BJ (cell line): ENCODE results near the gene TNIK. TPM values are rescaled to one million over a fixed set of nuclear protein-coding genes. Genes with fewer than 3 reads are reported as not detected.

Experiments
- CTCF ChIA-PET: fragments of 350-600 bp; formaldehyde crosslinking; extraction: SDS; loops from one replicate; lab custom pipeline; 2021; ENCODE audit warnings: antibody characterized with exemption, inconsistent platforms; lab: Yijun Ruan, JAX
- POLR2A ChIA-PET: fragments of 300-600 bp; sonication (Branson Sonifier 250); formaldehyde crosslinking; extraction: SDS; loops from one replicate; lab custom pipeline; 2021; ENCODE audit warnings: antibody characterized with exemption; lab: Charles Lee
- DNase-seq: peaks from one replicate; pipeline ENCODE4 v3.0.0-alpha.2; 2011; ENCODE audit warnings: low read depth
- H3K27me3 ChIP-seq: 2 replicates; pipeline ENCODE4 v1.6.0; 2011; ENCODE audit warnings: low read length; ENCODE audit not compliant: control insufficient read depth, insufficient read depth
- H3K36me3 ChIP-seq: 2 replicates; pipeline ENCODE4 v1.5.1; 2011; ENCODE audit warnings: low read length; ENCODE audit not compliant: control insufficient read depth, insufficient read depth
- H3K4me3 ChIP-seq: 2 replicates; pipeline ENCODE4 v1.5.1; 2011; ENCODE audit warnings: low read depth, mild to moderate bottlenecking, control low read depth, low read length
- CTCF ChIP-seq: IDR thresholded peaks from 2 replicates; pipeline ENCODE4 v1.5.1; 2011; ENCODE audit warnings: low read depth, mild to moderate bottlenecking, control low read depth, inconsistent platforms, low read length, moderate library complexity; ENCODE audit not compliant: insufficient read depth
- polyA plus RNA-seq: library from polyadenylated mRNA; depleted of rRNA; stranded (reverse); fragments of >200 nt; gene quantifications from 2 replicates; pipeline ENCODE4 v1.2.3, GENCODE V29; 2011

The TNIK gene
- polyA plus RNA-seq, 1 experiment, result 2.1 TPM

- no peak for TF ChIP-seq CTCF
- no peak for DNase-seq
- POLR2A ChIA-PET, result no interaction called here
- Histone ChIP-seq H3K36me3 (no peaks in the 10 kb centered on the region), H3K4me3 (no peak overlapping the region), H3K27me3 (no peaks in the 10 kb centered on the region)
- CTCF ChIA-PET, result interaction anchor here (1.2 kb wide), 1 partner anchor 364 kb away, joined by 3 read pairs; no protein-coding TSS in a partner anchor
Observed at GRCh38 chr3:171201825-171202224, 258.4 kb downstream of the TNIK start.

- ChIA-PET POLR2A (no interaction called here), CTCF (no interaction called here)
- Histone ChIP-seq H3K27me3 (no peaks in the 10 kb centered on the region), H3K4me3 (no peak overlapping the region), H3K36me3 (no peaks in the 10 kb centered on the region)
- no peak for DNase-seq
- TF ChIP-seq CTCF, result no peak
Observed at GRCh38 chr3:171200750-171201088, 259.5 kb downstream of the TNIK start.

GRCh38 chr3:171200052-171200749, 260.0 kb downstream of the TNIK start:
- ChIA-PET CTCF (no interaction called here), POLR2A (no interaction called here)
- no peak for DNase-seq
- H3K27me3 ChIP-seq, result no peaks in the 10 kb centered on the region
- no peaks in the 10 kb centered on the region for H3K36me3 ChIP-seq
- no peak for TF ChIP-seq CTCF
- no peak overlapping the region for H3K4me3 ChIP-seq

GRCh38 chr3:171199473-171199829, 260.8 kb downstream of the TNIK start:
- H3K36me3 ChIP-seq, result no peaks in the 10 kb centered on the region
- no peak for DNase-seq
- no peak overlapping the region for H3K4me3 ChIP-seq
- no peaks in the 10 kb centered on the region for H3K27me3 ChIP-seq
- TF ChIP-seq CTCF, result no peak
- ChIA-PET CTCF (interaction anchor here (1.4 kb wide), 1 partner anchor 8 kb away, joined by 3 read pairs; no protein-coding TSS in a partner anchor), POLR2A (no interaction called here)

GRCh38 chr3:171198781-171199472, 261.3 kb downstream of the TNIK start:
- ChIA-PET POLR2A (no interaction called here), CTCF (interaction anchor here (1.4 kb wide), 1 partner anchor 9 kb away, joined by 3 read pairs; no protein-coding TSS in a partner anchor)
- Histone ChIP-seq H3K27me3 (no peaks in the 10 kb centered on the region), H3K4me3 (no peak overlapping the region), H3K36me3 (no peaks in the 10 kb centered on the region)
- no peak for DNase-seq
- TF ChIP-seq CTCF, result no peak
